ENCODE data around the gene PRTFDC1.

Gene PRTFDC1

DNA sequence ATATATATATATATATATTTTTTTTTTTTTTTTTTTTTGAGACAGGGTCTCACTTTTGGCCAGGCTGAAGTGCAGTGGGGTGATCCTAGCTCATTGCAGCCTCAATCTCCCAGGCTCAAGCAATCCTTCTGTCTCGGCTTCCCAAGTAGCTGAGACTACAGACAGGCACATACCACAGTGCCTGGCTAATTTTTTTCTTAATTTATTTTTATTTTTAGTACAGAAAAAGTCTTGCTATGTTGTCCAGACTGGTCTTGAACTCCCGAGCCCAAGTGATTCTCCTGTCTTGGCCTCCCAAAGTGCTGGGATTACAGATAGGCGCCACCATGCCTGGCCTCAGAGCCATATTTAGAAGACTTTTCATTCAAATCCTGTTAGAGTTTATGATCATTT is 79.6 kb downstream of the PRTFDC1 start:
- no peak for DNase-seq (ENCODE audit: low read depth in 2 of 2)

DNA sequence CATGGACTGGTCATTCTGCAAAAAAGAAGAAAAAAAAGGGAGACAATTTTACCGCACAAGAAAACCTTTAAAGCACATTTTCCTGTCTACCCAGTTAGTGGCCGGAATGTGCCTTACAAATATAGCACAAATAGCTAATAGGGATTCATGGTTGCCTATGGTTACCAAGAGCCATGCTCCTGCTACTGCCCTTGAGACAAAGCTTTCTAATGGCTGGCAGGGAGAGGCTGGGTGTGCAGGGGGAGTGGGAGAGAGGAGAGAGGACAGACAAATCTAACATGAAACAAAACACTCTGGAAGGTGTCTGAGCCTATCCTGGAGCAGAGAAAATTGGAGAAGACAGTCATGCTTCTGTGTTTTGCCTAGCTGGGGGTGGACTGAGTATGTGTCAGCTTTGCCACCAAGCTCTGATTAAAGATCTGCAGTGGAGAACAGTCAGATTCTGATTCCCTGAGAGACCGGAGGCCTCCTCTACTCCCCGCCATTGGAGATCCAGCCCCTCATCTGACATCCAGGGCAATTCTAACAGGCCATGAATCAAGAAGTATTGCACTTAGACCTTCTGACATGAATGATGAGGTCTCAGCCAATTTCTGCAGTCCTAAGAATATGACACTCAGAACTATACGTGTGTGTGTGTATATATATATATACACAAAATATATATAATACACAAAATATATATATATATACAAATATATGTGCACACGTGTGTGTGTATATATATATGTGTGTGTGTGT is 80.2 kb downstream of the PRTFDC1 start:
- no peak for DNase-seq (ENCODE audit: low read depth in 2 of 2)

DNA sequence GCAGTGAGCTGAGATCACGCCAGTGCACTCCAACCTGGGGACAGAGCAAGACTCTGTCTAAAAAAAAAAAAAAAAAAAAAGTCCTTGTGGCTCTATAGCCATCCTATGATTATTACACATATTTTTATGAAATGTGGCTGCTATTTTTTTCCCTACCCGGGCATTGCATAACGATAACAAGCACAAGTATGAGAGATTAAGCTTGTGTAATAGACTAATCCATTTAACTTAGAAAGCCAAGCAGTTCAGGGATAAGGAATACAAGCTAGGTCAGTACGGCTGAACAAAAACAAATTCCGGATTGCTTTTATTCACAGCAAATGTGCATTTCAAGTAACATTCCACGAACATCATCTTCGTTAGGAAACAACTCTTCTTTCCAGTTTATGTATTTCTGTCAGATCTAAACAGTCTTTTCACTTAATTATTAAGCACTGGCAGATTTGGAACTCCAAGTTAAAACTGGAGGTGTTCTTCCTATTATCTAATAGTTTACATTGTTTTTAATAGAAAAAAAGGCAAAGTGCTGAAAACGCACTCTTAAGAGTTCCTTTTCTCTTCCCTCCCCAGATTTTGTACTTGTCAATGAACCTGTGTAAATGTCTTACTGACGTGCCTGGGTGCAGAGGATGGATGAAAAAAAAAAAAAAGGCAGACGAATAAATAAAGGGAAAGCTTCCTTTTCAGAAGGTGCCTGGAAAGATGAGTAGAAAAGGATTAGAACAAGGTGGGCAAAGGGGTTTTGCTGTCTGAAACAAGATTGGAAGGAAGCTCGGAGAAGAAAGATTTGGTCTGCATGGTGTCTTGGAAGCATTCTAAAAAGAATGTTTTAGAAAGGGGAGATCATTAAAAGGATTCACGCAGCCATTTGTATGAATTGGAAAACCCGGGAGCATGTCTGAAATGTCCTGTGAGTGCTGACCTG is 81.1 kb downstream of the PRTFDC1 start:
- DNase-seq (ENCODE audit: low read depth in 2 of 2) = no peak

DNA sequence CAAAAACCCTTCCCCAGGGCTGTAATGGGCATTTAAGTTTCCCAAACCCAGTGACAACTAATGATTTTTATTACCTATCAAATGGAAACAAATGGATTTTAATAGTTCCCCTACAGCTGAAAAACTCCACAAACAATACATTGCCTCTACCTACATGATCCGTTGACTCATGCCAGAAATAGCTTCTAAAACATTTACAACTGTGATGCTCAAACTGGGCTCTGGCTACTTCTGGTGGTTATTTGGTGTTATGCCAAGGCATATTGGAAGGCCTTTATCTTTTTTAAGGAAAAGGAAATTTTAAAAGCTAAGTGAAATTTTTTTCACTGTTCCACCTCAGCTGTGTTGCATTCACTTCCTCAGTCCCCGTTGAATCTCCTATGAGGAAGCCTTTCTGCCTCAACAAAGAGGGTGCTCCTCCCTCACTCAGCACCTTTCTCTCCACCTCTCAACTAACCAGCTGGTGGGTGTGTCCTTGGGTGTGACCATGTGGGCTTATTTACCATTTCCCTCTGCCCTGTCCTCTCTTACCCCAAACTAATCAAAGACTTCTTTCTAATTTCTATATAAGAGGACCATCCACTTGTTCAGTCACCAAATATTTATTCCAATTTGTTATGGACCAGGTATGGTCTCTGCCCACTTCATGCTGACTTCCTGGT is 82.9 kb downstream of the PRTFDC1 start:
- no peak for DNase-seq (ENCODE audit: low read depth in 2 of 2)

DNA sequence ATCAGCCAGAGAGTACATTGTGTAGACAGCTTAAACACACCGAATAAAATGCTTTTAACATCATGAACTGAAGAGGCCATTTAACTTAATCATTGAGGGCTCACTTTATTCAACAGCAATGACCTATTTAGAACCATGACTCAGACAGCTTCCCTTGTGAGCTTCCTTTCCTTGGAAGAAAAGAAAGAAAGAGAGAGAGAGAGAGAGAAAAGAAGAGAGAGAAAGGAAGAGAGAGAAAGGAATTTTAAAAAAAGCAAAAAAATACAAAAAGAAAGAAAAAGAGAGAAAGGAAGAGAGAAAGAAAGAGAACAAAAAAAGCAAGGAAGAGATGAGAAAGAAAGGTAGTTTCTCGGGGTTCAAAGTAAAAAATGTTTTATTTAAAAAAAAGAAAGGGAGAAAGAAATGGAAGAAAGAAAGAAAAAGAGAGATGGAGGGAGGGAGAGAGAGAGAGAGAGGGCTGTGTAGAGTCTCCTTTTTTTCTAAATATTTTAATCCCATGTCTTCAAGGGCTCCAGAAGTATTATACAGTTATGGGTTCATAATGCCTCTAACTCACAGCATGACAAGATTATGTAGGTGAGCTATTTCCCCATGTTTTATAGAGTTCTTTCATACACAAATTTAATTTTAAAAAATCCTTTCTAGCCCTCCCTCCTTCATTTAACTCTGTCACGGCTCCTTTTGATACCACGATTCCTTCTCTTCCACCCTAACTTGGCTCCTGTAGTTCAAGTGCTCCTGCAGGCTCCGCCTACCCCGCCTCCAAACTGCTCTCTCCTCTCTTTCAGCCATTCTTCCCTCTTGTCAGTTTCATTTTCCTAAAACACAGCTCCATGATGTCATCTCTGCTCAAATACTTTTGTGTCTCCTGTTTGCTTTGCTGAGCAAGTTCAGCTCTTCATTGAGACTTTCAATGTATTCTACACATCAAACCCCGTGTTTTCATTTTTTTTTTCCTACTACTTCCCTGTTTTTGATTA is 85.5 kb downstream of the PRTFDC1 start:
- DNase-seq (ENCODE audit: low read depth in 2 of 2) = no peak

DNA sequence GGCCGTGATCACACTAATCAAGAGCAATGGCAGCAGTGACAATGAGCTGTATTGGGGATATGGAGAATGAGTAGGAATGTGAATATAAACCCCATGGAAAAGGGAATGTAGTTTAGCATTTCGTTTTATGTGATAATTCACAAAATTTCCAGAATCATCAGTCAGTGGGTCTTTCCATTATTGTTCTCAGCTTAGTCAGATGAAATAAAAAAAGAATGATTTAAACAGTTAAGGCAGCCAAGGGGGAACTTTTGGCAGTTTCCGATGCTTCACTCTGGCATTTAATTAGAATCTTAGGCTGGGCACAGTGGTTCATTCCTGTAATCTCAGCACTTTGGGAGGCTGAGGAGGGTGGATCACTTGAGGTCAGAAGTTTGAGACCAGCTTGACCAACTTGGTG is 86.6 kb downstream of the PRTFDC1 start:
- DNase-seq (ENCODE audit: low read depth in 2 of 2) = no peak

DNA sequence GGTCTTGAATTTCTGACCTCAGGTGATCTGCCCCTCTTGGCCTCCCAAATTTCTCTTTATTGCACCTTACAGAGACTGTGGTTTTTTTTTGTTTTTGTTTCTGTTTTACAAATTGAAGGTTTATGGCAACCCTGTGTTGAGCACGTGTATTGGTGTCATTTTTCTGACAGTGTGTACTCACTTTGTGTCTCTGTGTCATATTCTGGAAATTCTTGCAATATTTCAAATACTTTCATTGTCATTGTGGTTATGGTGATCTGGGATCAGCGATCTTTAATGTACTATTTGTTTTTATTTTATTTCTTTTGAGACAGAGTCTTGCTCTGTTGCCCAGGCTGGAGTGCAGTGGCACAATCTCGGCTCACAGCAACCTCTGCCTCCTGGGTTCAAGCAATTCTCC is 89.8 kb downstream of the PRTFDC1 start:
- DNase-seq (ENCODE audit: low read depth in 2 of 2) = no peak

DNA sequence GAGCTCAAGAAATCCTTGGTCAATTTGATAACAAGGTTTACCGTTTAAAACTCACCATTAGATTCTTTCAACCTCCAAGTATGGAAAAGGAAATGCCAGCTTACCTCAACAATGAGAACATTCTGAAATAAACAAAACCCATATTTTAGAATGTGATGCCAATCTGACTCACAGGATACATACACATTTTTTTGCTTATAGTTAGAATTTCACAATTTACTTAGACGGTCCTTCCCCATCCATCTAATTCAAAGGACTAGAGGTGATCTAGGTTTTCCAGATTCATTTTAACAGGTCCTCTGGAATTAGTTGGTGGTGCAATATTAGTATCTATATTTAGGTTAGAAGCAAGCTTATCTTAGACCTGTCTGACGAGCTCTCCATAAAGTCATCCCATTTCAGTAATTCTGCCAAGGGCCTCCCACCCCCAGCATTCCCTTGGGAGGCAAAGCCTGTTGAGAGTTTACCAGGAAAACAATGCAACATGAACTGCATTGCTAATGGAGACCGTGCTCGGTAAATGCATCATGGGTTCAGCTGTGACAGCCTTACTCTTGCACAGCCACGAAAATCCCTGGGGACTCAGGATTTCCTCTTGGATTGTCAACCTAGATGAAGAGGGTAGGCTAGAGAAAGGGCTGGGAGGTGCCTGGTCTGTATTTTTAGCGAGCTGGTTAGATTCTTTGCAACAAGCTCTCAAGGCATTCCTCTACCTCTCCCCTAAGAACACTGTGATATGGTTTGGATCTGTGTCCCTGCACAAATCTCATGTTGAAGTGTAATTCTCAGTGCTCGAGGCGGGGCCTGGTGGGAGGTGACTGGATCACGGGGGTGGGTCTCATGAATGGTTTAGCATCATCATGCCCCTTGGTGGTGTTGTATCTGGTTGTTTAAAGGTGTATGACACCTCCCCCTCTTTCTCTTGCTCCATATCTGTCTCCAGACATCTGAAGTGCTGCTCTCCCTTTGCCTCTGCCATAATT is 93.8 kb downstream of the PRTFDC1 start:
- DNase-seq (ENCODE audit: low read depth in 2 of 2) = no peak

DNA sequence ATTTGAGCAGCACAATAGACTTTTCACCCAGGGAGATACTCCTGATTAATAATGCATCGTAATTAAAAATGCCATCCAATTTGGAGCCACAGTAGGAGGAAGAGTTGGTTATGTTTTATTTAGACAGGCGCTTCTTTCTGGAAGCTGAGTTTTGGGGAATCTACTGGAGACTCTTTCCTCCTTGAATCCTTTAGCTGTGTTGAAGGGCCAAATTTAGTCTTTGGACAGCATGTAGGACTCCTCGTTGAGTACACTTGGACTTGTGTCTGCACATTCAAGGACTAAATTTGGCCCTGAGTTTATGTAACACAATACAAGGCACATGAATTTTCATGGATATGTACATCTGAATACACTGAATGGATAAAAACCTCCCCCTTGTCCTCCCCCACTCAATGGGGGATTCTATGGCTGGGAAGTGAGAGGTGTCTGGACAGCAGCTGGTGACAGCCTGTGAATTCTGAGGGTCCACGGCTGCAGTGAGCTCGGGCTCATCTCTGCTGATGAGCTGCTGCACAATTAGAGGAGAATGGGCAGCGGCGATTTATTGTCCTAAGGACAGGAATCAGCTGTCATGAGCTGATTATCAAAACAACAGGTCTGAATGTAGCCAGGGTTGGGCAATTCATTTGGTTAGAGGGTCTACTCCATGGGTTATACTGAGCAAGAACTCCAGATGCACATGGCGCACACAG is 95.2 kb downstream of the PRTFDC1 start:
- no peak for DNase-seq (ENCODE audit: low read depth in 2 of 2)

DNA sequence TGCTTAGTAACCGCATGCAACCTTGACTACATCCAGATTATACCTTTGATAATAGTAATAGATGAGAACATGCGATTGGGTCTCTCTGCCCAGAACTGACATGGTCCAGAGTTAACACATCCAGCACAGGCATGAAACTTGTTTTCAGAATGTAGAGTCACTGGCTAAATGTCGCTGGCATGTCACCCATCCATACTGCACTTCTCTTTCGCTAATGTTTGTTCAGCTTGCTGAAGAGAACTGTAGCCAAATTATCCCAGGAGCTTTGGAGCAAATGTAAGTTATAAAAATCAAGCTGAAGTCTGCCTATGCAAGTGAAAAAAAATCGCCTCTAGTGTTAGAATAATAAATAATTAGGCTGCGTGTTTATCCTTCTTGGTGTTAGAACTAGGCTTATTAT is 98.2 kb downstream of the PRTFDC1 start:
- DNase-seq (ENCODE audit: low read depth in 2 of 2) = no peak

DNA sequence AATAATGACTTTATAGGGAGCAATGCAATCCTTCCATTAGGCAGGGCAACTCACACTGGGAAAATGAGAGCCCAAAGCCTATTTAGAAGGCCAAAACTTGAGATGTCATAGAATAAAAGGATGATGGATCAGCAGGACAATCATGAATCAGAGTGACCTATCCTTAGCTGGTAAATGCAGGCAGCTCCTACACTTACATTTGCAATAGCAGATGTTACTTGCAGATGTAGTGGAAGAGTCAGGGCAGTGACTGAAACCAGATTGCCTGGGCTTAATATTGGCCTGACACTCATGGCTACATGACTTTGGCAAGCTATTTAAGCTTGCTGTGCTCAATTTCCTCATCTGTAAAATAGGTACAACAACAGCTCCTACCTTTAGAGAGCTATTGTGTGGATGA is 98.7 kb downstream of the PRTFDC1 start:
- DNase-seq (ENCODE audit: low read depth in 2 of 2) = no peak

DNA sequence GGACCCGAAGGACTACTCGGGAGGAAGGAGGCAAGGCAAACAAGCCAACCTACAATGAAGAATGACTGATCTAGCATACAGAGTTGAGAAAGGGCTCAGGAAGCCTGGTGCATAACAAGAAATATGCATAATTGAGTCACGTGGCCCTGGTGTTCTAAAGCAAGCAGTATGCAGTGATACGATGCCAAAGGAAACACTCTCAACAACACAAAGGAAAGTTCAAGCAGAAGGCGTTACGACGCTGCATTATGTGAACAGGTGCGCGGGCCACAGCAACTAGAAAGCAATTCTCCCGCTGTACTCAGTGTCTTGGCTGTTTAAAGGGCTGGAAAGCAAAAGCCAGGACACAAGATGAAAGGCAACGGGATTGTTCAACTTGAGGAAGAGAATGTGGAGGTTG is 100.8 kb downstream of the PRTFDC1 start:
- DNase-seq (ENCODE audit: low read depth in 2 of 2) = no peak

DNA sequence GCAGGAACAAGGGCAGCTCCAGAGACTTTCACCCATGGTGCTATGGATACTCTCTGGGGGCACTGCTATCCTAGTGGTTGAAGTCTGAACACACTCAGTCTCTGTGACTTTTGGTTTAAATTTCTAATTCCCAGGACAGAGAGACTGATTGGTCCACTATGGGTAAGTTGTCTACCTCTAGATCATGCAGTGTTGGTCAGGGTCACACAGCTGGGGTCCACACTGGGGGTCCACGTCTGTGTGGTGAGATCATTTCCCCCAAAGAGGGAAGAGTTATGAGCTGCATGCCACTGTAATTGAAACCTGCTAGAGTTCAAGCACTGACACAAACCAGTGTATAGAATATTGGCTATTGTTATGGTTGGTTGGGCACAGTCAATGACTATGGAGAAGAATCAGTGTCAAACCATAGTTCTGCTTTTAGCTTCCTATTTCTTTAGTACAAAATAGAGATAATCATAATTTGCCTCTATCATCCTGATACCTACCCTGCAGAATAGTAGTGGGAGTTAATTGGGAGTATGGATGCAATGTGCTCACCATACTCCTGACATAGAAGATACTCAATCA is 101.6 kb downstream of the PRTFDC1 start:
- DNase-seq (ENCODE audit: low read depth in 2 of 2) = no peak

DNA sequence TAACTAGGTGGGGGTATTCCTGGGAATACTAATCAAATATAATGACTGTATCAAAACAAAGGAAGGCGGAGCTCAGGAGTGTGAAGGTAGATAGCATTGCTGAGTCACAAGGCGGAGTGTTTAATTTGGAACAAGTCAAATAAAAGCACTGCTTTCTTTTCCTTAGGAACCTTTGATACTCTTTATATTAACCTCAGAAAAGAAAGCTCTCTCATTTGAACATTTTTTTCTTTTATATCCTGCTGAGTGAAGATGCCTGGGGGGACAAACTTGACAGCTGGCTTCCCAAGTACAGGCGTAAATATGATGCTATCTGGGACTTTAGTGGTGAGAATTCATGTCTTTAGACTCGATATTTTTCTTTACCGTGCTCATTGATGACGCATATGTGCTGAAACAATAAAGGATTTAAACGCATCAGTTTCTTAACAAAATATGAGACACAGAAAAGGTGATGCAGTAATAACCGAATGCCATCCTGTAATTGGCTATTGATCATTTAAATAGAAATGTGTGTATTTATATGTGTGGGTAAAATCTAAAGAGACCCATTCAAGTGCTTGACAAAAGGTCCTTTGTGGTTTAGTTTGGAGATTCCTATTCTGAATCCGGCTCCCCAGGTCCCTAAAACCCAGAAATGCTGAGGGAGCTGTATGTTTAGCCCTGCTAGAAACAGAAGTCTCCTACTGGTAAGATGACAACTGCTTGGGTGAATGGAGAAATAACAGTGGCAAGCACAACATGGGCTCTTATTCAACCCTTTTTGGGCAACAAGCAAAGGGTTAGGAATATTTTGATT is 102.7 kb downstream of the PRTFDC1 start:
- no peak for DNase-seq (ENCODE audit: low read depth in 2 of 2)

DNA sequence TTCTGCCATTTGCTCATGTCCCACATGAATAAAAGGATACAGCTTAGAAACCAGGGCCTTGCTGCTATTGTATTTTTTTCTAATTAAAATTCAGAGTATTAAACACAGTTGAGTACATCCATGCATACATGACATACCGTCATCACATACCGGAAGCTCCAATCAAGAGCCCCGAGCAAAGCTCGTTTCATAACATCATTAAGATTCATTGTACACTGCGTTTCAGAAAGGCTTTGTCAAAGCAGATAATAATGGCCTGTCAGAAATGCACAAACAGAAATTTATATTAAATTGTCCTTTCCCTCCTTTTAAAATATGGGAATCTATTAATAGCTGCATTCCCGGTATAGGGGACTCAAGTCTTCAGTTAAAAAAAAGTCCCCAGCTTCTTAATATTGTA is 103.4 kb downstream of the PRTFDC1 start:
- no peak for DNase-seq (ENCODE audit: low read depth in 2 of 2)

DNA sequence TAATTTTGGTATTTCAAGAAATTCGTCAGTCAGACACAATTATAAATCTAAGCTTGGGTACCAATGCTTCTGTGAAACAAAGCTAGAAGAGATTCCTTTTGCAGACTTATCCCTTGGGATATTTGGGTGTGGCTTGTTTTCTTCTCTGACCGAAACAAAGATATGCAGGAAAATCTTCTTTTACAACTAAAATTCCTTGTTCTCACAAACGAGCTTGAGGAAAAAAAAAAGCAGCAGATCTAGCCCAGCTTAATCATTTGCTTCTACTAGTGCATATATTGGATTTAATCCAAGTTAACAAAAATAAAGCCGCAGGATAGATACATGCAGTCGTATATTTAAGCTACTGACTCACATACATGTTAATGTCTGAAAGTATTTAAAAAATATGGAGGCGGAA is 104.2 kb downstream of the PRTFDC1 start:
- DNase-seq (ENCODE audit: low read depth in 2 of 2) = no peak

DNA sequence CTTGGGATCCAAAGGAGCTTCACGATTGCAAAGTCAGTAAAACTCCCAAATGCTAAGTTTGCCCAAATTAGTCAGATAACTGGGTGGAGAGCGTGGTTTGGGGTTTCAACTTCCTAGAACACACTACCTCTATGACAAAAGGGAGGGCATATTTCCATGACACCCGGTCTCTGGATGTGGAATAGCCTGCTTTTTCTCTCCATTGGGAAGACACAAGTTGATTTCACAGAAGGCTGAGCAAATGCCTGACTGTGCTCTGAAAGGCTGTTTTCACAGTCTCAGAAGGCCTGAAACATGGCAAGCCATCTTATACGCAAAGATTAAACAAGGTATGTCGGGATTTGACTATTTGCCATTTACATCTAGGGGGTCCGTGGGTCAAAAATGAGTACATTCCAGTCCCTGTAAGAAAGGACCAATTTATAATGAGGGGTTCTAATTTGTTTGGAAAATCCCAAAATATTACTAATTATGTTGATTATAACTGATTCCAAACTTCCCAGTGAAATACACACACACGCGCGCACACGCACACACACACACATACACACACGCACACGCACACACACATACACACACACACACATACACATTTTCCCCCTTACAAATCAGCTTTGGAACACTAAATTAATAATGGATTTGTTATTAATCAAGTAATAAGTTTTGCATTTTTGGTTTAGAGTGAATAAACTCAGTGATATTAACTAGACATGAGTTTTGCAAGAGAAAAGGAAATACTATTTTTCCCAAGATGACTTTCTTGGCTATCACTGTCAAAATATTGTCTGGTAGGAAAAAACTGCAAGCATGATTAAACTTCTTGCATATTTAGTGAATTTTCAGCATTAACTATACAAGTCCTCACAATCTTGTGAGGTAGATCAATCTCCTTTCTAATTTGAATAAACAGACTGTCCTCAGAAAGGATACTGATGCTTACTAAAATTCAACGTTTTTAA is 105.0 kb downstream of the PRTFDC1 start:
- DNase-seq (ENCODE audit: low read depth in 2 of 2) = no peak
